ENCODE measurements around the gene DUSP3.

Gene DUSP3

DNA sequence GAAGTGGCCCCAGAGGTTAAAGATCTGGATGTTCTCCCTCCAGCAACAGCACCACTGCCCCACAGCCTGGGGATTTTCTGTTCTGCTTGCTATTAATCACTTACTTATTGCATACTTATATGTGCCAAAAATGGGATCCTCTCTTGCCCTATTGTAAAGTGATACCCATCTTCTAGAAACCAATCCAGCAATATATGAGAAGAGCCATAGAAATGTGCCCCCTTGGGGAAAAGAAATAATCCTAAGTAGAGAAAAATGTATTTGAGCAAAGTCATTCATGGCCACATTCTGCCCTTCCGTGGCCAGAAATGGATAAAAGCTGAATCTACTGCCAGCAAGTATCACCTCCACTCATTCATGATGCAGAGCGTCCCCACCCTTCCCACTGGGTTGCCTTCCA is 41.1 kb downstream of the DUSP3 start:
- DNase-seq (ENCODE audit: insufficient read length, low spot score) (no peak), FAIRE-seq (no peak)

DNA sequence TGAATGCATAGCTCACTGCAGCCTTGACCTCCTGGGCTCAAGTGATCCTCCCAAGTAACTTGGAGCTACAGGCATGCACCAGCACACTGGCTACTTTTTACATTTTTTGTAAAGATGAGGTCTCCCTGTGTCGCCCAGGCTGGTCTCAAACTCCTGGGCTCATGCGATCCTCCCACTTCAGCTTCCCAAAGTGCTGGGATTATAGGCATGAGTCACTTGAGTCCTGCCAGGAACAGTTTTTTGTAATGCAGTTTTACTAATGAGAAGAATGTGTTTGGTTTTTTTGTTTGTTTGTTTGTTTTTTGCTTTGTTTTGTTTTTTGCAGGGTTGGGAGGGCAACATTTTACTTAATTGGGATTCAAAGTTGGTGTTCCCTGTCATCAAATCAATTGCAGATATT is 42.4 kb downstream of the DUSP3 start:
- DNase-seq (ENCODE audit: insufficient read length, low spot score), result no peak
- FAIRE-seq, result peak; percentile 72

- DNase-seq (ENCODE audit: insufficient read length, low spot score) (no peak), FAIRE-seq (peak; percentile 88)
These were observed 44.4 kb downstream of the DUSP3 start for GRCh38 chr17:43734376-43734775.

DNA sequence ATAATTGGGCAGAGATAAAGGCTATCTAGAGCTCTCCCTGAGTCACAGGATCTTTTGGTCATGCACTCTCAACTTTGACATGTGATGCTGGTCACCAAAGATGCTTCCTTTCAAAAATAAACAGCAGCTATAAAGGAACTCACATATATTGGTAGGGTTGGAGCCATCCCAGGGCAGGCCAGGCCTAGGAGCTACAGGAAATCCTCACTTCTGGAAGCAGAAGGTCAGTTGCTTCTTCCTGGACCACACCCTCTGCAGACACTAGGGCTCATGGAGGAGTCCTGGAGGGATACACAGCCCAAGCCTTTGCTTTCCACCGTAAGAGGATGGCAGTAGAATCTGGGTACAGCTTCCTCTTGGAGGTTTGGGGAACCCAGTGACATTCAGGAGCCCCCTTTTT is 44.8 kb downstream of the DUSP3 start:
- DNase-seq (ENCODE audit: insufficient read length, low spot score), result no peak
- no peak for FAIRE-seq

- DNase-seq (ENCODE audit: insufficient read length, low spot score) (peak; percentile 51), FAIRE-seq (no peak)
These were observed 45.8 kb downstream of the DUSP3 start for GRCh38 chr17:43732958-43733357.

- DNase-seq (ENCODE audit: insufficient read length, low spot score), result no peak
- FAIRE-seq, result no peak
These were observed 50.7 kb downstream of the DUSP3 start for GRCh38 chr17:43728081-43728480.

GRCh38 chr17:43723697-43724359 is 54.9 kb downstream of the DUSP3 start:
- DNase-seq (ENCODE audit: insufficient read length, low spot score) (peak; percentile 88), FAIRE-seq (peak; percentile 88)

DNA sequence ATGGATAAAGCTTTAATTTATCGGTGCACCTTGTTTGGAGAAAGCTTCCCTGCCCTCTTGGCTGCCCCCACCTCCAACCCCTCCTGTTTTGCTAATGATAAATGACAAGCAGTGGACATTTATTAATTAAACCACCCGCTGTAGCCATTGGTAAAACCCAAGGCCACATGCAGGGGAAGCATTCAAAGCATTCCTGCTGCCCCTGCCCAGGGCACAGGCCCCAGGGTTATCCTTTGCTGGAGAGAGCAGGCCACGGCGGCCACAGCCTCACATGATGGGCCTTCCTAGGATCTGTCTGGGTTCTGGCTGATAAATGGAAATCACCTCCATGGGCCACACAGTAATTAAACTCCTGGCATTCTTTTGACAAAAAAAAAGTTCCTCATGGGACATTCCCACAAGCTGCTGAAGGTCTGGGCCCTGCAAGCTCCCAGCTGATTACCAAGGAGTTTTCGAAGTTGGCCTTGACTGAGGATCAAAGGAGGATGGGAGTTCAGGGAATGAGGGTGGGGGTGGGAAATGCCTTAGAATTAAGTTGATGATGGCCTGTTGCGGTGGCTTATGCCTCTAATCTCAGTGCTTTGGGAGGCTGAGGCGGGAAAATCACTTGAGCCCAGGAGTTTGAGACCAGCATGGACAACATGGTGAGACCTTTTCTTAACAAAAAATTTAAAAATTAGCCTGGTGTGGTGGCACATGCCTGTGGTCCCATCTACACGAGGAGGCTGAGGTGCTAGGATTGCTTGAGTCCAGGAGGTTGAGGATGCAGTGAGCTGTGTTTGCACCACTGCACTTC is 55.7 kb downstream of the DUSP3 start:
- DNase-seq (ENCODE audit: insufficient read length, low spot score) (no peak), FAIRE-seq (no peak)

DNA sequence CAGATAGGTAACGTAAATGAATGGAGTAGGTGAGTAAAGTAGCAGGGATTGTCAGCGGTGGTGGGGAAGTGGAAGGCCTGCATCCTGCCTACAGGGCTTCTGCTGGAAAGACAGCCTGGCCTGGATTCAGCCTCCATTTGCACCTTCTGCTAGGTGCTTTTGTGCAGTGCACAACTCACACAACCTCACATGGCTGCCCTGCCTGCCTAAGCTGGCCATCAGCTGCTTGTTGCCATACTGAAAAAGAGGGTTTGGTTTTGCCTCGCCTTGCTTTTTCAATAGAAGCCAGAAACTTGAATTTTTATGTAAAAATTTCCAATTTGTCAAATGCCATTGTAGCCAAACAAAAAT is 56.5 kb downstream of the DUSP3 start:
- DNase-seq (ENCODE audit: insufficient read length, low spot score) (no peak), FAIRE-seq (no peak)

DNA sequence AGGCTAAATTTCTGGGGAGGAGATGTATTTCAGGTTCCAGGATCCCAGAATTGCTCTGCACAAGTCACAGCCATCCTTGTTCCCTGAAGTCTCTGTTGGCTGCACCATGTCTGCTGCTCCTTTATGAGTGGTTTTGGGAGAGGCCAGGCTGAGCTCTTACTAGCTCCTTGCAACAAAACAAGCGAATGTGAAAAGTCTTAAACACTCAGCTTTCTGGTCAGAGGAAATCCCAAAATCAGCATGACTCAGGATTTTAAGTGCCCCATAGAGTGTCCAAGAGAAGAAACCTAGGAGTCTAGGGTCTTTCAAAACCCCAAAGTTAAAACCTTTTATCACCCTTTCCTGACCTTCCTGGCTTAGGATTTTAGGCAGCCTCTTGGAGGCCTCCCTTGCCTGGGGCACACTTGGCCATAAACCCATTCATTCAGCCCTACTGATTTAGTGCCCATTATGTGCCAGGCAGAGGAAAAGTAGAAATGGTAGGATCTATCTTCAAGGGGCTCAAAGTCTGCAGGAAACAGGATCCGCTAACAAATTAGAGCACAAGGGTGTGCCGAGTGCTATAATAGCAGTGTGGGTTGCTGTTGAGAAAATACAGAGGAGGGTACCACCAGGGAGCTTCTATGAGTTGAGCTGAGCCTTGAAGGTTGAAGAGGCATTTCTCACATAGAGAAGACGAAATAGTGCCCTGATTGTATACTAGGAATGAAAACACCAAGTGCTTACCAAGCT is 57.1 kb downstream of the DUSP3 start:
- no peak for DNase-seq (ENCODE audit: insufficient read length, low spot score)
- no peak for FAIRE-seq

DNA sequence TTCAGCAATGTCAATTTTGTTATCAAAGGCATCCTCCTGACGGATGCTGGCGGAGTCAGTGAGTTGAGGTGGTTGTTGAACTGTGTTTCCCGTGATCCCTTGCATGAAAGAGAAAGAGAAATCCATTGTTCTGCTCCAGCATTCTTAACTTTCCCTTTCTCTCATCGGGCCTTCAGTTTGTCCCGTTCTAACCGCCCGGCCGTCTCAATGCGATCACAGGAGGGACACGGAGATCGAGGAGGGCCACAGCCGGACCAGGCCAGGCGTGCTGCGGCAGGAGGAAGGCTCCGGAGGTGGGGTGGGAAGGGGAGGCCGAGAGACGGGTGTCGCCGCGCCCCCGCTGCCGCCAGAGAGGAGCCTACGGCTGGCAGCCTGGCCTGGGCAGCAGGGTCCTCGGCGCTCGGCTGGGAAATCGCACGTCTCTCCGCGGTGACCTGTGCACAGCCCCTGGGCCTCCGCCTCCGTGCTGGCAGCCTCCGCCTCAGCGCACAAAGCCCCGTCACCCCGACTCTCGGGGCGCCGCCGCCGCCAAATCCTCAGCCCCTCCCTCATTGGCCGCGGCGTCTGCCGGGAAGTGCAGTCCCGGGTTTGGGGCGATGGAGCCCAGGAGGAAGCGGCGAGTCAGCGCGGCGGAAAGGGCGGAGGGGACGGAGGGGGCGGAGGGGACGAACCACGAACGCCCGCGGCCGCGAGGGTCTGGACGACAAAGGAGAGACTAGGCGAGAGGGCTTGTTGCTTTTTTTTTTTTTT is 58.3 kb downstream of the DUSP3 start:
- DNase-seq (ENCODE audit: insufficient read length, low spot score) (peak; percentile 61), FAIRE-seq (peak; percentile 83)

GRCh38 chr17:43719578-43719977 is 59.2 kb downstream of the DUSP3 start:
- DNase-seq (ENCODE audit: insufficient read length, low spot score) (no peak), FAIRE-seq (no peak)

GRCh38 chr17:43718544-43718943 is 60.2 kb downstream of the DUSP3 start:
- FAIRE-seq (no peak), DNase-seq (ENCODE audit: insufficient read length, low spot score) (no peak)

GRCh38 chr17:43717913-43718312 is 60.9 kb downstream of the DUSP3 start:
- DNase-seq (ENCODE audit: insufficient read length, low spot score) (no peak), FAIRE-seq (no peak)
